Dermis lymphatic vessel endothelial cell (primary cell): ENCODE measurements around the gene ST6GALNAC2. TPM values are rescaled to one million over a fixed set of nuclear protein-coding genes. Genes with fewer than 3 reads are reported as not detected.

Source experiments
- total RNA-seq: library from RNA; depleted of rRNA; stranded (reverse); fragments of >200 nt; gene quantifications from 2 replicates; pipeline ENCODE4 v1.2.1, GENCODE V29; 2014

The ST6GALNAC2 gene
- 0.11 and 0.17 TPM in 2 replicates for total RNA-seq

DNA sequence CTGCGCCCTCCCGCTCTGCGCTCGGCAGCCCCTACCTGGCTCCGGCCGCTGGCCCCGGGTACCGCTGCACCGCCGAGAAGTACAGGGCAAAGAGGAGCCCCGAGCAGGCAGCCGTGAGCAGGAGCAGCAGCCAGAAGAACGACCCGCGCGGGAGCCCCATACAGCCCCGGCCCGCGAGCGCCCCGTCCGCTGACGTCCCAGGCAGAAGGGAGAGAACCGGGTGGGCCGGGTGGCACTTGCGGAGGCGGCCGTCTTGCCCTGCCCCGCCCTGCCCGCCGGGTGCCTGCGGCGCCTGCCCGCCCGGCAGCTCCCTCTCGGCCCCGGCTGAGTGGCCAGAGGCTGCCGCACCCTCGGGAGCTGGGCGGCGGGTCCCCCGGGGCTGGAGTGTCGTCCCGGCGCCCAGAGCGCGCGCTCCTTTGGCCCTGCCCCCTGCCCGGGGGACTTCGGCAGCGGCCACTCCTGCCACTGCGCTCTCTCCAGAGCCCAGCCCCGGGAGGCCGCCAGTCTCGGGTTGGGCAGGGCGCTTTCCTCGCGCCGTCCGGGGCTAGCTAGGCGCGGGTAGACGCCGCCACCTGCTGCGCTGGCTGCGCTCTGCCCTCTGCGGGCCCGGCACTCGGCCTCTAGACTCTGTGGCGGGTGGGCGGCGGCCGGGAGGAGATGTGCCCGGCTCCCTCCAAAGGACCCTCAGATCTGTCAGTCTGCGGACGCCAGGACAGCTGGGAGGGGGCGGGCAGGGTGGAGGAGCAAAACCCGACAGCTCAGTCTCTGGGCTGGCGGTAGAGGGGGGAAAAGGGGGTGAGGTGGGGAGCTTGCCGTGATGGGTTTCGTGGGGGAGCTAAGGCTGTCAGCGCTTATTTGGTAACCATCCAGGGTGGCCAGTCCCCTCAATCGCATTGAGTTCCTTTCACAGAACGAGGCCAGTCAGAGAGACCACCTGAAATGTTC, at the start of gene ST6GALNAC2:
TSS of gene ST6GALNAC2 (minus strand) at position 212 of the 945 bp plus-strand sequence. CDS start at position 160, 52 bp downstream.

DNA sequence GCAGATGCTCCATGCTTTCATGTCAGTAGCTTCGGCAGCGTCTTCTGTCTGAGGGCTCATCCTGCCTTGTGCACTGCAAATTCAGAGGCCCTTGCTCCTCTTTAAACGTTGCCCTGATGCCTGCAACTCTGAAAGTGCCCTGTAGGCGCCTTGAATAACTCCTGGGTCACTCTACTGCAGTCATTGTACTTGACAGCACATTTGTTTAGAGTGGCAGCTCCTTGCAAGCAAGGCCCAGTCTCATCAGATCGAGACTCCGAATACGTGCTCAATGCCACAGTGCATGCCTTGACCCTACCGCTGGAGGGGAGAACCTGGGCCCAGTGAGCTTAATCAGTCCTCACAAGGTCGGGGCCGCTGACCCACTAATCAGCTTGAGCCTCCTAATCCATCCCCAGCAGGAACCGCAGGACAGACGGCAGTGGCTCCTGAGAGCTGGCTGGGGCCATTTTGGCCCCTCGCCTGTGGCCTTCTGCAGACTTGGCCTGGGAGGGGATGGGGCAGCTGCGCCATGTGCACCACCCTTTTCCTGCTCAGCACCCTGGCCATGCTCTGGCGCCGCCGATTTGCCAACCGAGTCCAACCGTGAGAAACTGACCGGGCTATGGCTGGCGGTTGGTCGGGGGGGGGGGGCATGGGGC, 45.9 kb downstream of the ST6GALNAC2 start, which contains the start of gene PRCD:
TSS of gene PRCD (plus strand) at position 414 of the 641 bp plus-strand sequence. CDS start at position 512, 98 bp downstream.

GRCh38 chr17:76537578-76538280, 47.9 kb downstream of the ST6GALNAC2 start, which contains the start of gene CYGB:
Gene CYGB, minus strand, starts transcription at chr17:76537709. Its CDS starts 167 bp downstream, at chr17:76537542.

Other genes with a start within 250 kb of the ST6GALNAC2 start
- gene PRPSAP1, start 231.9 kb downstream of the ST6GALNAC2 start, total RNA-seq: 98.3 and 149 TPM in 2 replicates
- gene SPHK1, start 201.3 kb downstream of the ST6GALNAC2 start, total RNA-seq: 263 and 383 TPM in 2 replicates
- gene UBE2O, start 132.7 kb downstream of the ST6GALNAC2 start, total RNA-seq: 11.7 and 16.2 TPM in 2 replicates
- 0.09 TPM in 1 of 2 replicates, not detected in the other for gene AANAT, start 118.3 kb downstream of the ST6GALNAC2 start, total RNA-seq
- 7.9 and 9.4 TPM in 2 replicates for gene RHBDF2, start 84.4 kb downstream of the ST6GALNAC2 start, total RNA-seq
- gene CYGB, start 48.2 kb downstream of the ST6GALNAC2 start, total RNA-seq: 0.95 and 3.3 TPM in 2 replicates
- 0.17 and 0.54 TPM in 2 replicates for gene PRCD, start 45.8 kb downstream of the ST6GALNAC2 start, total RNA-seq
- not detected in 2 replicates for gene ST6GALNAC1, start 57.9 kb upstream of the ST6GALNAC2 start, total RNA-seq
- 110 and 145 TPM in 2 replicates for gene MXRA7, start 125.1 kb upstream of the ST6GALNAC2 start, total RNA-seq
- gene JMJD6, start 140.7 kb upstream of the ST6GALNAC2 start, total RNA-seq: 11.6 and 13.7 TPM in 2 replicates
- gene METTL23, start 141.0 kb upstream of the ST6GALNAC2 start, total RNA-seq: 20.6 and 26.0 TPM in 2 replicates
- gene SRSF2, start 151.5 kb upstream of the ST6GALNAC2 start, total RNA-seq: 146 and 228 TPM in 2 replicates
- gene MFSD11, start 152.3 kb upstream of the ST6GALNAC2 start, total RNA-seq: 24.3 and 34.8 TPM in 2 replicates